NCI-H446 treated with DMSO at 0.1 percent for 48 hours (cell line): Measurements from ENCODE around the gene CCDC201.

ENCODE experiments used
- DNase-seq: peaks from one replicate; lab custom pipeline; 2025; lab: John Stamatoyannopoulos, UW

Gene CCDC201, protein sequence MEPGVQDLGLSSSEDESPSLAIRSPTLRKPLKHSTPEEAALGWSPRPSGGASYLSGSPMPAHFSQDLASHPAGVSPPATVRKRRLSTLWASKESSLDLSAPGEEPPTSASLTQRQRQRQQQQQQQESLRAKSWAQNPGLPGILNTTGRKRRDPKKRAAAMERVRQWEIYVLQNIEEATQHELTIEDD

DNA sequence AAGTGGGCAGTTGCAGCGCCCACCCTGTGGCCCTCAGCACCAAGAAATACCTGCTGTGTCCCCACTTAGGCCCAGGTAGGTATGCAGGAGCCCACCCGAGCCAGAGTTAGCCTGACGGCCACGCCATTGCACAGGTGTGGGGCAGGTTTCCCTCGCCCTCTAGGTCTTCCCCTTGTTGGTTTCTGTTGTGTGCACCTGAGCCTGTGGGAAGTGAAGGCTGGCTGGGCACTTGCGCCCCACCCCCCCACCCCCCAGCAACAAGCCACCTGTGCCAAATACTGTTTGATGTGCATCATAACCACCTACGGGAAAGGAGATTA is at the start of gene CCDC201:
Gene CCDC201, minus strand, starts transcription at position 48 of the 320 bp plus-strand sequence. CDS start 75 bp downstream, outside the sequence.
- no peak for DNase-seq

DNA sequence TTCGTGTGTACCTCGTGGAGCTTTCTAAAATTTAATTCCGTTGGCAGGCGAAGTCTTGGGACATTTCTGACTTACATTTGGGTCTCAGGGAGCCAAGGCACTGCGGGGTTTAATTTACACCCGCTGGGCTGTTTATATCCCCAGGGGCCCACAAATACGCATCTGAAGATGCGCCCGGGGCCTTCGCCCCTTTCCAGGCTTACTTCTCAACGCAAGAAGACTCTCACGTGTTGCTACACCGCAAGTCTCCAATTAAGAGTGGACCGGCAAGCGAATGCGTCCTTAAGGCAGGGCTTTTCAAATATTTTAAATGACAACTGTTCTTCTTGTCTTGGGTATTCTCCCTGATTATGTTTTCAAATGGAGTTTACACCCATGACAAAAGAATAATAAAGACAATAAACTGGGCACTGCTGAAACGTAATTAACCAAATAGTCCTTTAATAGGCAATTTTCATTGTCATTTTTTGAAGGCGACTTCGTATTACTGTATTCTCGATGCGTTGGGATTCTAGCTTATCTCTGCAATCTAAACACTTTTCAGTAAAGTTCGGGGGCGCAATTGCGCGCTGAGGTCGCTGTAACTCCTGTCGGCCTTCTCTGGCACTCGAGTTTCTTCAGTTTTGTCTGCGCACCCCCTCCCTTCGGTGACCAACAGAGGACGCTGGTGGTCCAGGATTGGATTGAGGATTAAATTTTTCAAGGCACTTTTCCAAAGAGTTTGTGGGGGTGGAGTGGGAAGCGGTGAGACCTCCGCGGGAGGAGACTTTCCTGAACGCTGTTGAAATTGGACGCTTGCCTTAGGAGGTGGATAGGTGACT is 49.0 kb upstream of the CCDC201 start:
- peak; percentile 3 for DNase-seq

DNA sequence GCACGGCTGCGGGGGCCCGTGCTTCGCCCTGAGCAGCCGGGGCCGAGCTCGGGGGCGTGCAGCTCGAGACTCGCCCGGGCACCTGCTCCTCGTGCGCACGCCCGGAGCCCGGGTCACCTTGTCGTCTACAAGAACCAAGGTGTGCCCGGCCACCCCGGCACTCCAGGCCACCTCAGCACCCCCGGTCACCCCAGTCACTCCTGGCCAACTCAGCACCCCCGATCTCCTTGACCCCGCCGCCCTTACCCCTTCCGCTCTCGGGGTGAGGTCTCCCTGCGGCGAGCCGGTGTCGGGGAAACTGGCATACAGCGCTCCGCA is 48.5 kb upstream of the CCDC201 start:
- no peak for DNase-seq

DNA sequence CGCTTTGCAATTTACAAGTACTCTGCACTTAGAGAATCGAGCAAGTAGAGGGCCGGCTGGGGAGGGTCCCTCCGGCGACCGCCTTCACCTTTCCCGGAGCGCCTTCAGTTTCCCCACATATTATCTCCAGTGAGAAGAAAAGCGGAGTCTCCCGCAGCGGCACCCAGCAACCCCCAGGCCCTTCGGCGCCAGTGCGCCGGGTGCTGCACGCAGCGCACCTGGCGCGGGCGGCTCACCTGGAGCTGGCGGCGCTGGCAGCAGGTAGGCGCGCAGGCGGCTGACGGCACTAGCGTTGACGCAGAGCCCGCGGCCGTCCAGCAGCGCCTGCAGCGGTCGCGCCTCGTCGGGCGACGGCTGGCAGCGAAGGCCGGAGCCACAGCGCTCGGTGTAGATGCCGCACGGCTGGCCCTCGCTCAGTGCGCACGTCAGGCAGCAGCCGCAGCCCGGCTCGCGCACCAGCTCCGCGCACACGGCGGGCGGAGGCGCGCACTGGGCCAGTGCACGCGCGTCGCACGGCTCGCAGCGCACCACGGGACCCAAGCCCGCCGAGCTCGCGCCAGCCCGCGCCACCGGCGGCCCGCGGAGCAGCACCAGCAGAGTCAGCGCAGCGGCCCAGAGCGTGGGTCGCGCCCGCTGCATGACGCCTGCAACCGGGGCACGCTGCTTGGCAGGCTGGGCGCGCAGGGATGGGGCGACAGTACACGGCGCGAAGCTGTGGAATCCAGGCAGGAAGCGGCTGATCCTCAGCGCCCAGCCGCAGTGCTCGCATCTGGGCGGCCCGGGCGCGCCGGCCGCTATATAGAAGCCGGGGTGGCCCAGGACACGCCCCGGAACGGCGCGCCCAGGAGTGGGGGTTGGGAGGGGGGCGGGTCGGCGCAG is 47.9 kb upstream of the CCDC201 start, which contains the start of gene IGFBP3:
Gene IGFBP3, minus strand, starts transcription at position 771 of the 879 bp plus-strand sequence. Its CDS starts 132 bp downstream, at position 639.
- no peak for DNase-seq

DNA sequence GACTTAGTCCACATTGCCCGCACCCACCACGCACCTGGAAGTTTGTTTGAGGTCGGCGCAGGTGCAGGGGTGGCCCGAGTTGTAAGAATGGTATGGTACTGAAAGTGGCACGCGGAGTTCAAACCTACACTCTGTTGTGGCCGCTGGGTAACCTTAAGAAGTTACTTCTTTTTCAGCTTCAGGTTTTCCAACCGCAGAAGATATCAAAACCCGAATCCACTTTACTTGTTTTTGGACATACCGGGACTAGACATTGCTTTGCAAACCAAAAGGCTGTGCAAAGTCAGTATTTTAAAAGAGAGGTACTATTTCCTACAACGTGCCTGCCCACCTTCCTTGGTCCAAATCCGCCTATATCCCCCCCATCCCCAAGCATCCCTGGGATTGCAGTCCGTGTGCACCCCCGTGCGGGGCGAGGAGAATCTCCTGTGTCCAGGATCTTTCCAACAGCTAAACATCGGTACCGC is 47.1 kb upstream of the CCDC201 start:
- no peak for DNase-seq

DNA sequence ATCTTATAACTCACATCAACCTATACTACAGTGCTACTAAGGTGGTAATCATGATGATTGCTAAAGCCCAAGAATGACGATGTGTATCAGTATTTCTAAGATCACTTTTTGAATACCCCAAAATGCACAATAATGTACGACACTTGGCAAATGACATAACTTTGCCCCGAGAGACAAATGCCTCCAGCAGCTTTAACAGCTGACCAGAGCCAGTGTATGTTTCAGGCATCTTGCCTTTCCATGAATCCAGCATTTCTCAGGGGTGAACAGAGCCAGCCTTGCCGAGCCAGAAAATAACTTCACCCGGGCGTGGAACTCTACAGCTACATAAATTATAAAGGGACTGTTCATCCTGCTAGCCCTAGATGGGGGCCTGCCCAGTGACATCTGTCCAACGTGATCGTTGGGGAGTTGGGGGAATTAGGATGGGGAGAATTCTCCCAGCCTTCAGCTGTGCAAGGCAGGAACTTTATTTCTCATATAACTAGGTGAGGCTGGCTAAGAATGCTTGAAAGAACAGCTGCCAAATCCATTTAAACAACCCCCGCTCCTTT is 46.4 kb upstream of the CCDC201 start:
- no peak for DNase-seq

DNA sequence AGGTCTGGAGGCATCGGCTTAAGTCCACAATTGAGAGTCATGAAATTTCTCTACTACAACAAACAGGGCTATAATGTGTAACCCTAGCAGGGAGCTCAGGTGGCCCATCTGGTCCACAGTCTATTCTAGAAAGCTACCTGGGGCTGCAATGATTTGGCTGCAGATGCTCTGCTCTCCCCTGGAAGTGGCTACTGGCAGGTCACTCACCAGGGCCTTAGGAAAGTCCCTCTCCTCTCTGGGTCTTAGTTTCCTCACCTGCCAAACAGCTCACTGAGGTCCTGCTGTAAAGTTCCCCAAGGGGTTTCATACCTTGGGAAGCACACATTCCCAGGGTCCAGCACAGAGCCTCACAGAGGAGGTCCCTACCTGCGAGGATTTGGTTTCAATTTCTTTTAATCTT is 45.7 kb upstream of the CCDC201 start:
- DNase-seq: no peak

DNA sequence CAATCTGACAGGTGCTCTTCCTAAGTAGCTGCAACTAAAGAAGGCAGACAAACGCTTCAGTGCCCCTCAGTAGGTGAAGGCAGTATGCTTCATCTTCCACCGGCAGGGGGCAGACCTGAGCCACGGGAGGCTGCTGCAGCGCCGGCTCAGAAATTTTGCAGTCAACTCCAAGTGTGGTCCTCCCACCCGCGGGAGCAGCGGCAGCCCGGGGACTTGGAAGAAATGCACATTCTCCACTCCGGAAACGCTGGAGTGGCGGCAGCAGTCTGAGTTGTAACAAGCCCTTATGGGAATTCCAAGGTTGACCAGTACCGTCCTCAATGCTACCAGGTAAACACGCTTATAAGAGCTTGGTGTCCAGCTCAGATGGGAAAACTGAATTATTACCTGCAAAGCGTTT is 44.8 kb upstream of the CCDC201 start:
- peak; percentile 31 for DNase-seq

DNA sequence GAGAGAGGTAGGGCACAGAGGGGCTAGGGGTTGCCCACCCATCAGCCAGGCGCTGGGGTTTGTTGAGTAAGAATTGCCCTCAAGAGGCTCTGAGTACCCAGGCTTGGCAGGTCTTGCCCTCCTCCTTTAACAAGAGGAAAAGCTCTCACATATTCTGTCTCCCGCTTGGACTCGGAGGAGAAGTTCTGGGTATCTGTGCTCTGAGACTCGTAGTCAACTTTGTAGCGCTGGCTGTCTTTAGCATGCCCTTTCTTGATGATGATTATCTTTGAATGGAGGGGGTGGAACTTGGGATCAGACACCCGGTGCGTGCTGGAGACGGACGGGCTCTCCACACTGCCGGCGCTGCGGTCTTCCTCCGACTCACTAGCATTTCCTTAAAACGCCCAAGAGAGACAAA is 44.2 kb upstream of the CCDC201 start:
- DNase-seq: no peak

DNA sequence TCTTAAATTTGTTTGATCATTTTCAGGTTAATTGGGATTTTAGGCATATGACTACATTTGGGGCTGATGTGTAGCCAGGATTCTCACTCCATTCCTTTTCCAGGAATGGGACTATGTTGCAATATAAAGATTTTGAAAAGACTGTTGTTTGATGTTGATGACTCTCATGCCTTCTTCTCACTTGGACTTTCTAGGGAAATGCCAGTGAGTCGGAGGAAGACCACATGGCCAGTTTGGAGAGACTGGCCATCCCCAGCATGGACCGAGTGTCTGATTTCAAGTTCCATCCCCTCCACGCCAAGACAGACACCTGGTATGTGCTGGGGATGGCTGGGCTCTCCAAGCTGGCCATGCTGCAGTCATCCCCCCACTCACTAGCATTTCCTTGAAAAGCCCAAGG is 42.7 kb upstream of the CCDC201 start:
- no peak for DNase-seq

DNA sequence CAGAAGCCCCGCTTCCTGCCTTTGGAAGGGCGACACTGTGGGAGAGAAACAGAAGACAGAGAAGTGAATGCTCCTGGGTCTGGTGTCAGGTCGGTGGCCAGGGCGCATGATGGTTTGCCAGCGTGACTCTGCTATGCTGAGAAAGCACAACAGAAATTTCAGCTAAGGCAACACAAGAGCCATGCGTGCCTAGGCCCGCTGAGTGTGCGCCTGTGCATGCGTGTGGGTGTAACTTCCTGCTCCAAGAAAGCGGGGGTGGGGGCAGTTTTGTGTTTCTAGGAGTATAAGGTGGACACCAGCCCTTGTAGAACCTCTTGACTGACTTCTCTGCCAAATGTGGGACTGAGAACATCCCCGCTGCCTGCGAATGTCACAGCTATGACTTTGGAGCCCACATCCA is 42.0 kb upstream of the CCDC201 start:
- DNase-seq: no peak

DNA sequence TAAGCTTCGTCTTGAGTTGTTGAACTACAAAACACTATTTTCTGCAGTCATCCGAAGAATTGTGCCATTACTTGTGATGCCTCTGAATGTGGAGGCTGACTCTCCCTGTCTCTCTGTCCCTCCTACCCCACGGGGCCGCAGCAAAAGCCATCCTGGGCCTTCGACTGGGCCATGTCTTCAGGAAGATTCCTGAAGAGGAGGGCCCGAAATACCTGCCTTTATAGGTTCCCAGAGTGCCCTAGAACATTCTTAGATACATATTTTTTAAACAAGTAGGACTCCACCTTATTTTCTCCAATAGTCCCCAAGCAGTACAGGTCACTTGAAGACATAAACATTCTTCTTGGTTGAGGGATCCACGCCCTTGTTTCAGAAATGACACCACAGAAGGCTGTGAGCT is 40.1 kb upstream of the CCDC201 start:
- DNase-seq: no peak

DNA sequence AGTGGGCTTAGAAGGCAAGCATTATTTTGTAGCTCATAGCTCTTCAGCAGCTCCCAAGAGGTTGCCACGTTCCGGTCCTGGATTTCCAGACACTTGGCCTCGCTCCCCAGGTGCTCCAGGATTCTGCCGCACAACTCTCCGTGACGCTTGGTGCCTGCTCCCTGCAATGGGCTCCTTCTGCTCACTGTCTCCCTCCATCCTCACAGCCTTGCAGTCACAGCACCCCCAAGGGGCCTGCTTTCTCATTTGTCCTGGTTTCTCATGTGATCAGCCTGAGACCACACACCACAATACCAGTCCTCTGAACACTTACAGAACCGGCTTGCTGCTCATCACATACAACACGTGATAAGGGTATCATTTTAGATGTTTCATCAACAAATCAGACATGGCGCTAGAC is 38.4 kb upstream of the CCDC201 start:
- no peak for DNase-seq

DNA sequence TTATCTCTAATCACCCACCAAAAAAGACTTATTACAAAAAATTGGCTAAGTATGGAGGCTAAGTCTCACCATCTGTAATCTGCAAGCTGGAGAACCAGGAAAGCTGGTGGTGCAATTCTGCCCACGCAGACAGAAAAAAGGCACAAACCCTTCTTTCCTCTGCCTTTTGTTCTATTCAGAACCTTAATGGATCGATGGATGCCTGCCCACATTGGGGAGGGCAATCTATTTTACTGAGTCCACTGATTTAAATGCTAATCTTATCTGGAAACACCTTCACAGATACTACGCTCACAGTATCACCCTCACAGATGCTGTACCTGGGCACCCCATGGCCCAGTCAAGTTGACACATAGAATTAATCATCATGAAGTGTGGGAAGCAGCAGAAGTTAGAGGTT is 38.0 kb upstream of the CCDC201 start:
- no peak for DNase-seq

DNA sequence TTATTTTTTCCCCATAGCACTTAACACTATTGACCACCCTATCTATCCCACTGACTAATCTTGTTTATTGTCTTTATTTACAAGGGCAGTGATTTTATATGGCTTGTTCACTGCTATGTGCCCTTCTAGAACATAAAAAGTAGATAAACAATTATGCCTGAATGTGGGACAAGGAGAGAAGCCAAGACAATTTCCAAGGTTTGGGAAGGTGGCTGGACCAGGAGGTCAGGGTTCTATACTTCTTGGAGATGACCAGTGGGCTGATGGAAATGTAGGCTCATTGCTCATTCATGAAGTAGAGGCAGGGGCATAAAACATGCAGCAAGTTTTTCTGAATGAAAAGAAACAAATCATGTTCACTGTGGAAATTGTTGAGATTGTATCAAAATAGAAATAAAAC is 36.7 kb upstream of the CCDC201 start:
- DNase-seq: no peak

DNA sequence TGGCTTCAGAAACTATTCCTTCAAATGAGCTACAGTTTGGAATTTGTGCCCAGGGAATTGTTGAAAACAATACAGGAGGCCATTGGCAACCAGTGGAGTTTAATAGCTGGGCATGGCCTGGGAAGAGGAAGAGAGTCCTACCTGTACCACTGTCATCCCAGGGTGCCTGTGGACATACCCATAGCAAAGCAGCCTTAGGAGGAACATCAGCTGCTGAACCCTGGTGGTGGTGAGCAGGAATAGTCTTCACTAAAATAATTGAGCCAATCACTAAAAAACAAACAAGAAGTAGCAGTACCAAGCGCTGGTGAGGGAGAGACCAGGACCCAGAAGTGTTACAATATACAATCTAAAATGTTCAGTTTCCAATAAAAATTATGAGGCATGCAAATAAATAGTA is 29.9 kb upstream of the CCDC201 start:
- DNase-seq: no peak

DNA sequence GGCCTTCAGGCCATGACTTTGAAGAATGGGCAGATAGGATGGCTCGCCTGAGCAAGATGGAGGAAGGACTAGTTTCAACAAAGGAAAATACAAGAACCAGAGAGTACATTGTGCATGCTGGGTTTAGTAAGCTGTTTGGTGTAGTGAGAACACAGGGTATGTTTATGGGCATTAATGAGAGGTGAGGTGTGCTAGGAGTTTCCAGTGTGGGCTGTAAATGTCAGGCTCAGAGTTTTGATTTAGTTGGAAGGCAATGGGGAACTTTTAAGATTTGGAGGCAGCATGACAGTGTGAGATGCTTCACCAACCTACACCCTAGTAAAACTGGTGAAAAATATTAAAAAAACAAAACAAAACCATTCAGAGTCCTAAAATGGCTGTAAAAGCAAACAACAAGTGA is 28.7 kb upstream of the CCDC201 start:
- no peak for DNase-seq

DNA sequence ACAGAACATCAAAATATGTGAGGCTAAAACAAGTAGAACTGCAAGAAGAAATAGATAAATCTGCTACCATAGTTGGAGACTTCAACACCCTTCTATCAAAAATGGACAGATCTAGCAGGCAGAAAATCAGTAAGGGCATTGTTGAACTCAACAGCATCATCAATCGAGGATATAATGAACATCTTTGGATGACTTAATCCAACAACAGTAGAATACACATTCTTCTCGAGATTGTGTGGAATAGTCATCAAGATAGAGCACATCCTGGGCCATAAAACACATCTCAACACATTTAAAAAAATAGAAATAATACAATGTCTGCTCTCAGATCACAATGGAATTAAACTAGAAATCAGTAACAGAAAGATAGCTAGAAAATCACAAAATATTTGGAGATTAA is 25.3 kb upstream of the CCDC201 start:
- no peak for DNase-seq

DNA sequence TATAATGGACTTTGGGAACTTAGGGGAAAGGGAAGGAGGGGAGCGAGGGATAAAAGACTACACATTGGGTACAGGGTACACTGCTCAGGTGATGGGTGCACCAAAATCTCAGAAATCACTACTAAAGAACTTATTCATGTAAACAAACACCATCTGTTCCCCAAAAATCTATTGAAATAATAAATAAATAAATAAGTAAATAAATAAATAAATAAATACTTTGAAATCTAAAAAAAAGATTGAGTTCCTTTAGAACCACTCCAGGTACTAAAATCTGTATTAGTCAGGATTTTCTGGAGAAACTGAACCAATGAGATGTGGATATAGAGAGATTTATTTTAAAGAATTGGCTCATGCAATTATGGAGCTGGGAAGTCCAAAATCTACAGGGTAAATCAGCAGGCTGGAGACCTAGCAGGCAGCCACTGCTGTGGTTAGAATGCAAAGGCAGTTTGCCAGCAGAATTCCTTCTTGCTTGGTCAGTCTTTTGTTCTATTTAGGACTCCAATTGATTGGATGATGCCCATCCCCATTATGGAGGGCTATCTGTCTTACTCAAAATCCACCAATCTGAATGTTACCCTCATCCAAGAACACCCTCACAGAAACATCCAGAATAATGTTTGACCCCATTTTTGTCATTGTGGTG is 24.3 kb upstream of the CCDC201 start:
- no peak for DNase-seq

DNA sequence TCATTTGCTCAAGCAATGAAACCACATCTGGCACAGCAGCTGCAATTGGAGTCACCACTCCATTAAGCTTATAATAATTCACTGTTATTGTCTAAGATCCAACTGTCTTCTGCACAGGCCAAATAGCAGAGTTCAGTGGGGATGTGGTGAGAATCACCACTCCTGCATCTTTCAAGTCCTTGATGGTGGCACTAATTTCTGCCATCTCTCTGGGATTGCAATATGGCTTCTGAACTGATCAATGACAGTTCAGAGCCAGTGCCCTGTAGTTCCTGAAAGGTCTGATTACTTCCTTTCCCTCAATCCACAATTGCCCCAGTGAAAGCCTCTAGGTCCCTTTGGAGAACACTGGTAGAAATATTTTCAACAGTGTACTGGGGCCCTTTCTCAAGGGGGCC is 21.8 kb upstream of the CCDC201 start:
- DNase-seq: no peak

DNA sequence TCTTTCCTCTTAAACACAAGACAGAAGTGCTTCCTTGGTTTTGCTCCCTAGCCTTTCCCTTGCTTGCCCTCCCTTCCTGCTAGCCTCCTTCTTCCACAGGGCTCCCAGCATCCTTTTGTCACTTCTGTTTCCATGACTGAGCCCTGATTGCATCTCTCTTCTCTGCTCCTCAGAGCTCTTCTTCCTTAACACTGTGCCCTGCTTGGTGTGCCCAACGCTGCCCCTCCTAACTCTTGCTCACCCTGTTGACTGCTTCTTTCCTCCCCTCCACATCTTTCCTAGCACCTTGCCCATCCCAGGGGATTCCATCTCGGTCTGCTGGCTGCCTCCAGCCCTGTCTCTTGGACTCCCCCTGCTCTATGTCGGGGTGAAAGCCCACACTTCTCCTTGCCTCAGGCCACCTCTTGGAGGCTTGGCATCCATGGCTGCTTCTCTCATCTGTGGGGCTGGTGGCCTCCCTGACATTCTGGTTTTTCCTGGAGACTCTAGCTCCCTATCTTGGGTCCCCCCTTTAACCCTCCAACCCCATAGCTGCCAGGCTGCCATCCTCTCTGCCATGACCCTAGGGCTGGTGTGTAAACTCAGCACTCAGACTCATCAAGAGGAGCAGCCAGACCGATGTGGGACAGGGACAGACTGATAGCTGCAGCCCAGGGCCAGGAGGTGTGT is 21.2 kb upstream of the CCDC201 start:
- DNase-seq: no peak
